HCT116 (cell line): ENCODE data around the gene SON. TPM values are rescaled to one million over a fixed set of nuclear protein-coding genes. Genes with fewer than 3 reads are reported as not detected.

Experiments
- ATAC-seq: fragments of 200-7000 bp; cut with Tn5 transposase; 2 replicates; pipeline ENCODE4 v1.9.1; 2020; ENCODE audit warnings: mild to moderate bottlenecking, moderate library complexity
- BruUV-seq: library from RNA; stranded (reverse); fragments of 400-500 nt; replicated peaks from 2 replicates; lab custom pipeline; 2021; lab: Mats Ljungman, UMichigan
- CTCF ChIA-PET: fragments of 300-600 bp; sonication (Branson Sonifier 250); formaldehyde crosslinking; loops from one replicate; lab custom pipeline; 2021; ENCODE audit warnings: antibody characterized with exemption; lab: Charles Lee
- POLR2A ChIA-PET: fragments of 300-600, 350-600 bp; sonication (Branson Sonifier 250); formaldehyde crosslinking; loops from one replicate; lab custom pipeline; 2021; ENCODE audit warnings: antibody characterized with exemption; lab: Charles Lee
- RAD21 ChIA-PET, 2 experiments: fragments of 300-600 bp; sonication (Branson Sonifier 250); formaldehyde crosslinking; loops; one replicate each; lab custom pipeline; 2023; ENCODE audit warnings: low total read pairs in 2 of 2; ENCODE audit not compliant: uncharacterized antibody in 2 of 2, unreplicated experiment in 2 of 2, low non-redundant PET in 1 of 2; lab: Charles Lee
- DNase-seq: peaks from one replicate; pipeline ENCODE4 v3.0.0-alpha.2; 2010; ENCODE audit warnings: low read depth, low spot score
- H2AFZ ChIP-seq: fragments of 200-600 bp; shearing (Covaris generic), sonication (generic); 2 replicates; pipeline ENCODE4 v1.6.1; 2017; ENCODE audit warnings: low read depth, mixed run types, mixed read lengths, antibody characterized with exemption, low read length; ENCODE audit not compliant: poor library complexity, severe bottlenecking
- H3K27ac ChIP-seq: 2 replicates; pipeline ENCODE4 v1.5.1; 2012; ENCODE audit warnings: low read depth, low read length
- H3K27me3 ChIP-seq: fragments of 200-600 bp; sonication (generic); 2 replicates; pipeline ENCODE4 v1.6.1; 2016; ENCODE audit warnings: mixed run types, low read length, mixed read lengths; ENCODE audit not compliant: insufficient read depth
- H3K36me3 ChIP-seq, 2 experiments: fragments of 200-500 bp in 1 of 2; fragments of 200-600 bp in 1 of 2; sonication (Bioruptor generic) in 1 of 2; sonication (generic) in 1 of 2; 2 replicates each; pipeline versions ENCODE4 v1.5.1 to v1.6.1; 2014 to 2016; ENCODE audit warnings: low read length in 2 of 2, inconsistent platforms in 1 of 2, mixed read lengths in 1 of 2, mixed run types in 1 of 2; ENCODE audit not compliant: insufficient read depth in 2 of 2, control insufficient read depth in 1 of 2
- H3K4me1 ChIP-seq, 2 experiments: fragments of 200-600 bp in 1 of 2; sonication (generic) in 1 of 2; 2 replicates each; pipeline versions ENCODE4 v1.5.1 to v1.6.1; 2012 to 2017; ENCODE audit warnings: low read length in 2 of 2, inconsistent platforms in 1 of 2, mild to moderate bottlenecking in 1 of 2, mixed read lengths in 1 of 2, mixed run types in 1 of 2, moderate library complexity in 1 of 2; ENCODE audit not compliant: insufficient read depth in 2 of 2, control insufficient read depth in 1 of 2
- H3K4me2 ChIP-seq: fragments of 200-600 bp; sonication (generic); 2 replicates; pipeline ENCODE4 v1.6.1; 2017; ENCODE audit warnings: mixed run types, low read length, mixed read lengths
- H3K4me3 ChIP-seq, 2 experiments: fragments of 200-600 bp in 1 of 2; sonication (generic) in 1 of 2; replicated peaks in 1 of 2; 2 replicates each; pipeline ENCODE4 v1.5.1; 2011 to 2016; ENCODE audit warnings: low read length in 2 of 2, control low read depth in 1 of 2, low read depth in 1 of 2, mild to moderate bottlenecking in 1 of 2, mixed read lengths in 1 of 2, mixed run types in 1 of 2
- H3K79me2 ChIP-seq: fragments of 200-600 bp; sonication (generic); 2 replicates; pipeline ENCODE4 v1.6.1; 2017; ENCODE audit warnings: mild to moderate bottlenecking, mixed run types, low read length, moderate library complexity, mixed read lengths; ENCODE audit not compliant: insufficient read depth
- H3K9ac ChIP-seq: fragments of 200-600 bp; sonication (generic); 2 replicates; pipeline ENCODE4 v1.6.1; 2016; ENCODE audit warnings: low read length, mixed read lengths
- H3K9me2 ChIP-seq: fragments of 200-600 bp; sonication (generic), shearing (Covaris generic); 2 replicates; pipeline ENCODE4 v1.6.1; 2017; ENCODE audit warnings: mixed run types, mild to moderate bottlenecking, moderate library complexity; ENCODE audit not compliant: insufficient read depth
- H3K9me3 ChIP-seq, 2 experiments: fragments of 200-500 bp in 1 of 2; fragments of 200-600 bp in 1 of 2; sonication (Bioruptor generic) in 1 of 2; sonication (generic) in 1 of 2; 2 replicates each; pipeline ENCODE4 v1.6.1; 2014 to 2017; ENCODE audit warnings: low read length in 2 of 2, mixed read lengths in 2 of 2, inconsistent platforms in 1 of 2, low read depth in 1 of 2, mild to moderate bottlenecking in 1 of 2, mixed run types in 1 of 2, moderate library complexity in 1 of 2; ENCODE audit not compliant: control insufficient read depth in 1 of 2, insufficient read depth in 1 of 2
- H4K20me1 ChIP-seq: fragments of 200-600 bp; sonication (generic), shearing (Covaris generic); 2 replicates; pipeline ENCODE4 v1.6.1; 2017; ENCODE audit warnings: mixed run types, mild to moderate bottlenecking, moderate library complexity; ENCODE audit not compliant: insufficient read depth
- CBX3 ChIP-seq: IDR thresholded peaks from 2 replicates; pipeline ENCODE4 v1.6.1; 2012; ENCODE audit warnings: low read depth
- CEBPB ChIP-seq: IDR thresholded peaks from 2 replicates; pipeline ENCODE4 v1.6.1; 2012; ENCODE audit warnings: low read depth
- ELF1 ChIP-seq: IDR thresholded peaks from 2 replicates; pipeline ENCODE4 v1.6.1; 2012; ENCODE audit warnings: low read depth, borderline replicate concordance
- EZH2phosphoT487 ChIP-seq: fragments of 200-600 bp; IDR thresholded peaks from 2 replicates; pipeline ENCODE4 v1.6.1; 2018; ENCODE audit warnings: antibody characterized with exemption, borderline replicate concordance
- FOSL1 ChIP-seq: IDR thresholded peaks from 2 replicates; pipeline ENCODE4 v1.6.1; 2012; ENCODE audit warnings: low read depth
- JUND ChIP-seq: IDR thresholded peaks from 2 replicates; pipeline ENCODE4 v1.6.1; 2012
- MAX ChIP-seq: IDR thresholded peaks from 2 replicates; pipeline ENCODE4 v1.6.1; 2012
- POLR2A ChIP-seq: IDR thresholded peaks from 2 replicates; pipeline ENCODE4 v1.7.0; 2011; ENCODE audit warnings: borderline replicate concordance; ENCODE audit not compliant: insufficient read depth, insufficient read length; ENCODE audit errors: extremely low read depth
- RAD21 ChIP-seq: IDR thresholded peaks from 2 replicates; pipeline ENCODE4 v1.6.1; 2012; ENCODE audit warnings: low read depth, mild to moderate bottlenecking
- SP1 ChIP-seq: IDR thresholded peaks from 2 replicates; pipeline ENCODE4 v1.6.1; 2012; ENCODE audit warnings: low read depth
- TCF7L2 ChIP-seq: IDR thresholded peaks from 2 replicates; pipeline ENCODE4 v1.7.0; 2011; ENCODE audit warnings: borderline replicate concordance, inconsistent platforms; ENCODE audit not compliant: insufficient read depth, insufficient read length; ENCODE audit errors: extremely low read depth
- ZFX ChIP-seq: fragments of 450-650 bp; IDR thresholded peaks from 2 replicates; pipeline ENCODE4 v1.6.1; 2017
- ZNF274 ChIP-seq: fragments of 200-500 bp; sonication (Bioruptor generic); IDR thresholded peaks from 2 replicates; pipeline ENCODE4 v1.6.1; 2014; ENCODE audit warnings: mild to moderate bottlenecking, low read depth, low read length, inconsistent platforms
- intact Hi-C: fragments of 100-400 bp; cut with micrococcal nuclease; formaldehyde crosslinking; loops from 2 replicates; pipeline ENCODE4 v1.10.0; 2022
- total RNA-seq: library from RNA; stranded (reverse); gene quantifications from one replicate; pipeline ENCODE4 v1.2.1, GENCODE V29; 2021; ENCODE audit not compliant: unreplicated experiment
- TF ChIP-seq, protein P1 (sequence below): IDR thresholded peaks from 2 replicates; pipeline ENCODE4 v1.6.1; 2012; ENCODE audit warnings: low read depth
- TF ChIP-seq, protein P2 (sequence below): IDR thresholded peaks from 2 replicates; pipeline ENCODE4 v1.6.1; 2011; ENCODE audit warnings: mild to moderate bottlenecking, low read length, moderate library complexity; ENCODE audit not compliant: insufficient replicate concordance; ENCODE audit errors: extremely low read depth
- TF ChIP-seq, protein P3 (sequence below), 3 experiments: fragments of 200-600 bp in 1 of 3; sonication (generic) in 1 of 3; IDR thresholded peaks in 2 of 3; conservative IDR thresholded peaks in 1 of 3; 2 replicates each; pipeline ENCODE4 v1.5.1; 2012 to 2017; ENCODE audit warnings: low read depth in 2 of 3, low read length in 2 of 3, antibody characterized with exemption in 1 of 3, borderline replicate concordance in 1 of 3, control low read depth in 1 of 3, mild to moderate bottlenecking in 1 of 3, mixed read lengths in 1 of 3, mixed run types in 1 of 3, moderate library complexity in 1 of 3; ENCODE audit not compliant: insufficient read depth in 1 of 3

Gene SON
- total RNA-seq, 1 experiment from 2014 or later: 195 TPM

DNA sequence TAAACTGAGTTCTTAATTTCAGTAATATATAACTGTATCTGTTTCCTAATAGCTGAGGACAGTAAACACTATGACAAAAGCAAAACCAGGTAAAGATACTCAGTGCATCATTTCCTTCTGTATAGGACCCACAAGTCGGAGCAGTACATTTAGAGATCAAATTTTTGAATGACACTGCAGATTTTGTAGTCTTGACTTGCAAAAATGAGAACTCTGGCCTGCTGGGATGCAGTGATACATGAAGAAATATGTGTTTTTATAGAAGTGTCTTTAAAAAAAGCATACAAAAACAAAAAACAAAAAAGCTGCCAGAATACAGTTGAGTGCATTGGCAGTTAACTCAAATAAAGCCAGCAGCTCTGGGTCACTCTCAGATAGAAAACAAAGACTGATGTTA, 19.9 kb upstream of the SON start:
- Histone ChIP-seq H4K20me1 (no peaks in the 10 kb centered on the region), H3K4me3 (no peak overlapping the region), H3K27ac (no peak overlapping the region), H3K36me3 (peaks cover 40 to 44% of the 10 kb centered on the region in 2 experiments; a peak in 3 of 4 replicates), H3K79me2 (no peaks in the 10 kb centered on the region), H3K27me3 (no peaks in the 10 kb centered on the region), H3K9ac (no peak overlapping the region), H3K4me2 (no peak overlapping the region), H2AFZ (no peak overlapping the region), H3K9me3 (no peaks in the 10 kb centered on the region), H3K4me1 (no peaks in the 10 kb centered on the region), H3K9me2 (no peaks in the 10 kb centered on the region)
- TF ChIP-seq CEBPB (no peak), TCF7L2 (no peak), MAX (no peak), EZH2phosphoT487 (no peak), ZFX (no peak), ELF1 (no peak), ZNF274 (no peak), FOSL1 (no peak), JUND (no peak), CBX3 (no peak), SP1 (no peak), POLR2A (no peak), RAD21 (no peak)
- TF ChIP-seq, protein P1, sequence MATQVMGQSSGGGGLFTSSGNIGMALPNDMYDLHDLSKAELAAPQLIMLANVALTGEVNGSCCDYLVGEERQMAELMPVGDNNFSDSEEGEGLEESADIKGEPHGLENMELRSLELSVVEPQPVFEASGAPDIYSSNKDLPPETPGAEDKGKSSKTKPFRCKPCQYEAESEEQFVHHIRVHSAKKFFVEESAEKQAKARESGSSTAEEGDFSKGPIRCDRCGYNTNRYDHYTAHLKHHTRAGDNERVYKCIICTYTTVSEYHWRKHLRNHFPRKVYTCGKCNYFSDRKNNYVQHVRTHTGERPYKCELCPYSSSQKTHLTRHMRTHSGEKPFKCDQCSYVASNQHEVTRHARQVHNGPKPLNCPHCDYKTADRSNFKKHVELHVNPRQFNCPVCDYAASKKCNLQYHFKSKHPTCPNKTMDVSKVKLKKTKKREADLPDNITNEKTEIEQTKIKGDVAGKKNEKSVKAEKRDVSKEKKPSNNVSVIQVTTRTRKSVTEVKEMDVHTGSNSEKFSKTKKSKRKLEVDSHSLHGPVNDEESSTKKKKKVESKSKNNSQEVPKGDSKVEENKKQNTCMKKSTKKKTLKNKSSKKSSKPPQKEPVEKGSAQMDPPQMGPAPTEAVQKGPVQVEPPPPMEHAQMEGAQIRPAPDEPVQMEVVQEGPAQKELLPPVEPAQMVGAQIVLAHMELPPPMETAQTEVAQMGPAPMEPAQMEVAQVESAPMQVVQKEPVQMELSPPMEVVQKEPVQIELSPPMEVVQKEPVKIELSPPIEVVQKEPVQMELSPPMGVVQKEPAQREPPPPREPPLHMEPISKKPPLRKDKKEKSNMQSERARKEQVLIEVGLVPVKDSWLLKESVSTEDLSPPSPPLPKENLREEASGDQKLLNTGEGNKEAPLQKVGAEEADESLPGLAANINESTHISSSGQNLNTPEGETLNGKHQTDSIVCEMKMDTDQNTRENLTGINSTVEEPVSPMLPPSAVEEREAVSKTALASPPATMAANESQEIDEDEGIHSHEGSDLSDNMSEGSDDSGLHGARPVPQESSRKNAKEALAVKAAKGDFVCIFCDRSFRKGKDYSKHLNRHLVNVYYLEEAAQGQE: no peak
- TF ChIP-seq, protein P2, sequence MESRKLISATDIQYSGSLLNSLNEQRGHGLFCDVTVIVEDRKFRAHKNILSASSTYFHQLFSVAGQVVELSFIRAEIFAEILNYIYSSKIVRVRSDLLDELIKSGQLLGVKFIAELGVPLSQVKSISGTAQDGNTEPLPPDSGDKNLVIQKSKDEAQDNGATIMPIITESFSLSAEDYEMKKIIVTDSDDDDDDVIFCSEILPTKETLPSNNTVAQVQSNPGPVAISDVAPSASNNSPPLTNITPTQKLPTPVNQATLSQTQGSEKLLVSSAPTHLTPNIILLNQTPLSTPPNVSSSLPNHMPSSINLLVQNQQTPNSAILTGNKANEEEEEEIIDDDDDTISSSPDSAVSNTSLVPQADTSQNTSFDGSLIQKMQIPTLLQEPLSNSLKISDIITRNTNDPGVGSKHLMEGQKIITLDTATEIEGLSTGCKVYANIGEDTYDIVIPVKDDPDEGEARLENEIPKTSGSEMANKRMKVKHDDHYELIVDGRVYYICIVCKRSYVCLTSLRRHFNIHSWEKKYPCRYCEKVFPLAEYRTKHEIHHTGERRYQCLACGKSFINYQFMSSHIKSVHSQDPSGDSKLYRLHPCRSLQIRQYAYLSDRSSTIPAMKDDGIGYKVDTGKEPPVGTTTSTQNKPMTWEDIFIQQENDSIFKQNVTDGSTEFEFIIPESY: no peak
- TF ChIP-seq, protein P3, sequence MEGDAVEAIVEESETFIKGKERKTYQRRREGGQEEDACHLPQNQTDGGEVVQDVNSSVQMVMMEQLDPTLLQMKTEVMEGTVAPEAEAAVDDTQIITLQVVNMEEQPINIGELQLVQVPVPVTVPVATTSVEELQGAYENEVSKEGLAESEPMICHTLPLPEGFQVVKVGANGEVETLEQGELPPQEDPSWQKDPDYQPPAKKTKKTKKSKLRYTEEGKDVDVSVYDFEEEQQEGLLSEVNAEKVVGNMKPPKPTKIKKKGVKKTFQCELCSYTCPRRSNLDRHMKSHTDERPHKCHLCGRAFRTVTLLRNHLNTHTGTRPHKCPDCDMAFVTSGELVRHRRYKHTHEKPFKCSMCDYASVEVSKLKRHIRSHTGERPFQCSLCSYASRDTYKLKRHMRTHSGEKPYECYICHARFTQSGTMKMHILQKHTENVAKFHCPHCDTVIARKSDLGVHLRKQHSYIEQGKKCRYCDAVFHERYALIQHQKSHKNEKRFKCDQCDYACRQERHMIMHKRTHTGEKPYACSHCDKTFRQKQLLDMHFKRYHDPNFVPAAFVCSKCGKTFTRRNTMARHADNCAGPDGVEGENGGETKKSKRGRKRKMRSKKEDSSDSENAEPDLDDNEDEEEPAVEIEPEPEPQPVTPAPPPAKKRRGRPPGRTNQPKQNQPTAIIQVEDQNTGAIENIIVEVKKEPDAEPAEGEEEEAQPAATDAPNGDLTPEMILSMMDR (IDR thresholded peaks at IDR 0.05 in 2 of 3, conservative IDR thresholded peaks at IDR 0.05 in 1 of 3; ENCODE audit: borderline replicate concordance in 1 of 3, insufficient read depth in 1 of 3, low read depth in 2 of 3, low read length in 2 of 3): no peak
- ChIA-PET CTCF (no interaction called here), POLR2A (no interaction called here), RAD21 (no interaction called here)
- DNase-seq: no peak
- intact Hi-C loops: no loop called here
- no TSS peak for BruUV-seq
- no peak for ATAC-seq
